Adipose tissue (tissue), 3 donors: Measurements from ENCODE around the gene LTB. TPM values are rescaled to one million over a fixed set of nuclear protein-coding genes. Genes with fewer than 3 reads are reported as not detected.

ENCODE experiments used
- H3K27ac ChIP-seq: one replicate; pipeline ENCODE4 v1.5.1; 2013; ENCODE audit warnings: low read depth, low read length
- WGBS, 3 donors: extraction: QIAGEN DNeasy Blood & Tissue Kit; methylation state at CpG; one replicate each; pipeline ENCODE4 v1.1.7; 2013; 5-methylcytosine and 5-hydroxymethylcytosine counted together
- polyA plus RNA-seq, 3 donors: library from polyadenylated mRNA; stranded (reverse); fragments of 200-250 nt; gene quantifications; one replicate each; pipeline ENCODE4 v1.2.3, GENCODE V29; 2013
- donor health status: healthy with polysubstance abuse.
- donor health status: Bipolar disorder and iron deficiency.
- donor health status: healthy.

LTB gene
- polyA plus RNA-seq, 3 donors = 1.9 to 6.7 (median 5.3) TPM

GRCh38 chr6:31579546-31580437 lies 2.4 kb downstream of the LTB start:
- WGBS, 3 donors = 86 to 92% (median 86%) methylated on average over 8 of the region's 8 CpGs

GRCh38 chr6:31579119-31579505 lies 3.1 kb downstream of the LTB start:
- WGBS, 3 donors = 88 to 98% (median 90%) methylated on average over 3 of the region's 3 CpGs
- no peak overlapping the region for H3K27ac ChIP-seq

More at GRCh38 chr6:31579546-31580437, 2.4 kb downstream of the LTB start:
- no peak overlapping the region for H3K27ac ChIP-seq

DNA sequence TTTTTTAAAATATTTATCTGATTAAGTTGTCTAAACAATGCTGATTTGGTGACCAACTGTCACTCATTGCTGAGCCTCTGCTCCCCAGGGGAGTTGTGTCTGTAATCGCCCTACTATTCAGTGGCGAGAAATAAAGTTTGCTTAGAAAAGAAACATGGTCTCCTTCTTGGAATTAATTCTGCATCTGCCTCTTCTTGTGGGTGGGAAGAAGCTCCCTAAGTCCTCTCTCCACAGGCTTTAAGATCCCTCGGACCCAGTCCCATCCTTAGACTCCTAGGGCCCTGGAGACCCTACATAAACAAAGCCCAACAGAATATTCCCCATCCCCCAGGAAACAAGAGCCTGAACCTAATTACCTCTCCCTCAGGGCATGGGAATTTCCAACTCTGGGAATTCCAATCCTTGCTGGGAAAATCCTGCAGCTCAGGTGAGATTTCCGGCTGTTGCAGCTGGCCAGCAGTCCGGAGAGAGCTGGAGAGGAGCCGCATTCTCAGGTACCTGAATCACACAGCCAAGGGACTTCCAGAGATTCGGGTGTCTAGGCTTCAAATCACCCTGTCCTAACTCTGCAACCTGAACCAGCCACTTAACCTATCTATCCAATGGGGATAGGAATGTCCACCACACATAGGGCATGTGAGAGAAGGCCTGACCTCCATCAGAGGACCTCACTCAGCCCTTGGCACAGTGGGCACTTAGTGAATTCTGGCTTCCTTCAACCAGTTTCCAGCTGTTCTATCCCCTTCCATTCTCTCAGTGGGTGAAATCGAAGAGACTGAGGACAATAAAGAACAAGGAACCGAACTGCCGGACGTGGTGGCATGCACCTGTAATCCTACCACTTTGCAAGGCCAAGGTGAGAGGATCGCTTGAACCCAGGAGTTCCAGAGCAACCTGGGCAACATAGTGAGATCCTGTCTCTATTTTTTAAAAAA lies 3.8 kb downstream of the LTB start:
- no peak overlapping the region for H3K27ac ChIP-seq
- WGBS, 3 donors = 71 to 86% (median 84%) methylated on average over 12 of the region's 12 CpGs

DNA sequence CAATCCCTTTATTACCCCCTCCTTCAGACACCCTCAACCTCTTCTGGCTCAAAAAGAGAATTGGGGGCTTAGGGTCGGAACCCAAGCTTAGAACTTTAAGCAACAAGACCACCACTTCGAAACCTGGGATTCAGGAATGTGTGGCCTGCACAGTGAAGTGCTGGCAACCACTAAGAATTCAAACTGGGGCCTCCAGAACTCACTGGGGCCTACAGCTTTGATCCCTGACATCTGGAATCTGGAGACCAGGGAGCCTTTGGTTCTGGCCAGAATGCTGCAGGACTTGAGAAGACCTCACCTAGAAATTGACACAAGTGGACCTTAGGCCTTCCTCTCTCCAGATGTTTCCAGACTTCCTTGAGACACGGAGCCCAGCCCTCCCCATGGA lies 4.7 kb downstream of the LTB start:
- H3K27ac ChIP-seq = no peak overlapping the region
- 84 to 89% (median 88%) methylated on average over 3 of the region's 3 CpGs for WGBS, 3 donors

GRCh38 chr6:31576897-31577578 lies 5.2 kb downstream of the LTB start:
- H3K27ac ChIP-seq = no peak overlapping the region
- 82 to 87% (median 87%) methylated on average over 18 to 19 of the region's 19 CpGs for WGBS, 3 donors

DNA sequence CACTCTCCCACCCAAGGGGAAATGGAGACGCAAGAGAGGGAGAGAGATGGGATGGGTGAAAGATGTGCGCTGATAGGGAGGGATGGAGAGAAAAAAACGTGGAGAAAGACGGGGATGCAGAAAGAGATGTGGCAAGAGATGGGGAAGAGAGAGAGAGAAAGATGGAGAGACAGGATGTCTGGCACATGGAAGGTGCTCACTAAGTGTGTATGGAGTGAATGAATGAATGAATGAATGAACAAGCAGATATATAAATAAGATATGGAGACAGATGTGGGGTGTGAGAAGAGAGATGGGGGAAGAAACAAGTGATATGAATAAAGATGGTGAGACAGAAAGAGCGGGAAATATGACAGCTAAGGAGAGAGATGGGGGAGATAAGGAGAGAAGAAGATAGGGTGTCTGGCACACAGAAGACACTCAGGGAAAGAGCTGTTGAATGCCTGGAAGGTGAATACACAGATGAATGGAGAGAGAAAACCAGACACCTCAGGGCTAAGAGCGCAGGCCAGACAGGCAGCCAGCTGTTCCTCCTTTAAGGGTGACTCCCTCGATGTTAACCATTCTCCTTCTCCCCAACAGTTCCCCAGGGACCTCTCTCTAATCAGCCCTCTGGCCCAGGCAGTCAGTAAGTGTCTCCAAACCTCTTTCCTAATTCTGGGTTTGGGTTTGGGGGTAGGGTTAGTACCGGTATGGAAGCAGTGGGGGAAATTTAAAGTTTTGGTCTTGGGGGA lies 6.1 kb downstream of the LTB start:
- WGBS, 3 donors = 63 to 76% (median 64%) methylated on average over 8 of the region's 8 CpGs
- H3K27ac ChIP-seq = no peak overlapping the region

- no peak within 1 kb of the TSS for H3K27ac ChIP-seq
- WGBS, 3 donors = 26 to 62% (median 29%) methylated on average over 19 of the region's 19 CpGs
Observed at GRCh38 chr6:31575335-31575901, 6.8 kb downstream of the LTB start, which contains the start of gene TNF. Gene TNF (plus strand): TSS chr6:31575565. CDS start chr6:31575742, 177 bp downstream.

DNA sequence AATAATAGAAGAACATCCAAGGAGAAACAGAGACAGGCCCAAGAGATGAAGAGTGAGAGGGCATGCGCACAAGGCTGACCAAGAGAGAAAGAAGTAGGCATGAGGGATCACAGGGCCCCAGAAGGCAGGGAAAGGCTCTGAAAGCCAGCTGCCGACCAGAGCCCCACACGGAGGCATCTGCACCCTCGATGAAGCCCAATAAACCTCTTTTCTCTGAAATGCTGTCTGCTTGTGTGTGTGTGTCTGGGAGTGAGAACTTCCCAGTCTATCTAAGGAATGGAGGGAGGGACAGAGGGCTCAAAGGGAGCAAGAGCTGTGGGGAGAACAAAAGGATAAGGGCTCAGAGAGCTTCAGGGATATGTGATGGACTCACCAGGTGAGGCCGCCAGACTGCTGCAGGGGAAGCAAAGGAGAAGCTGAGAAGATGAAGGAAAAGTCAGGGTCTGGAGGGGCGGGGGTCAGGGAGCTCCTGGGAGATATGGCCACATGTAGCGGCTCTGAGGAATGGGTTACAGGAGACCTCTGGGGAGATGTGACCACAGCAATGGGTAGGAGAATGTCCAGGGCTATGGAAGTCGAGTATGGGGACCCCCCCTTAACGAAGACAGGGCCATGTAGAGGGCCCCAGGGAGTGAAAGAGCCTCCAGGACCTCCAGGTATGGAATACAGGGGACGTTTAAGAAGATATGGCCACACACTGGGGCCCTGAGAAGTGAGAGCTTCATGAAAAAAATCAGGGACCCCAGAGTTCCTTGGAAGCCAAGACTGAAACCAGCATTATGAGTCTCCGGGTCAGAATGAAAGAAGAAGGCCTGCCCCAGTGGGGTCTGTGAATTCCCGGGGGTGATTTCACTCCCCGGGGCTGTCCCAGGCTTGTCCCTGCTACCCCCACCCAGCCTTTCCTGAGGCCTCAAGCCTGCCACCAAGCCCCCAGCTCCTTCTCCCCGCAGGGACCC lies 7.8 kb downstream of the LTB start:
- H3K27ac ChIP-seq = no peak overlapping the region
- 78 to 87% (median 84%) methylated on average over 14 of the region's 14 CpGs for WGBS, 3 donors

- WGBS, 3 donors = 74 to 91% (median 90%) methylated on average over 9 of the region's 9 CpGs
Observed at GRCh38 chr6:31573239-31574105, 8.8 kb downstream of the LTB start.

GRCh38 chr6:31572041-31572911 lies 9.9 kb downstream of the LTB start, which contains the start of gene LTA:
Gene LTA (plus strand): TSS chr6:31572289. CDS start chr6:31572743, 454 bp downstream.
- 81% methylated on average over 22 to 27 of the region's 27 CpGs for WGBS, 3 donors
- no peak within 1 kb of the TSS for H3K27ac ChIP-seq

More at GRCh38 chr6:31573239-31574105, 8.8 kb downstream of the LTB start:
- no peak overlapping the region for H3K27ac ChIP-seq

DNA sequence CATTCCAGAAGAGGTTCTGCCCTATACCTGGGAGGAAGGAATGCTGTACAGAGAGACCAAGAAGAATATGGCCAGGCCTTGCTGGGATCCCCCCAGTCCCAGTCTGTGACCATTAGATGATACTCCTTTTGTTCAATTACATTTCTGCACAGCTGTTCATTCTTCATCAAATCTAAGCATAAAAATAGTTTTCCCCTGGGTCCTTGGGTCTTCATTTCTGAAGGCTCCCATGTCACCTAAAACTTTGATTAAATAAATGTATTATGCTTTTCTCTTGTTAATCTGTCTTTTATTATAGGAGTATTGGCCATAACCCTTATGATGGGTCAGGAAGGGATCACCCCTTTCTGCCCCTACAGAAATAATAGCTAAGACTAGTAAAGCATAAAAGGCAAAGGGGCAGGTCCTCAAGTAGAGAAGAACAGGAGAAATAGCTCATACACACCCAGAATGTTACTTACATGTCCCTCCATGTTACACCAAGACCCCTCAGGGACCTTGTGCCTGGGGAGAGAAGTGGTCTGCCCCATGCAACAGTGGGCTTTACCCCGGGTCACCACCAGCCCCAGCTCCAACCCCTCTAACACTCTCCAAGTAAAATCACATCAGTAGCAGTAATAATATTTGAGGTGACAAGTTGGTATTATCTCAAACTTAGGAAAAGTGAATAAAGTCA lies 12.2 kb downstream of the LTB start:
- WGBS, 3 donors = 73 to 90% (median 77%) methylated on average over 1 of the region's 1 CpG
- no peak overlapping the region for H3K27ac ChIP-seq

DNA sequence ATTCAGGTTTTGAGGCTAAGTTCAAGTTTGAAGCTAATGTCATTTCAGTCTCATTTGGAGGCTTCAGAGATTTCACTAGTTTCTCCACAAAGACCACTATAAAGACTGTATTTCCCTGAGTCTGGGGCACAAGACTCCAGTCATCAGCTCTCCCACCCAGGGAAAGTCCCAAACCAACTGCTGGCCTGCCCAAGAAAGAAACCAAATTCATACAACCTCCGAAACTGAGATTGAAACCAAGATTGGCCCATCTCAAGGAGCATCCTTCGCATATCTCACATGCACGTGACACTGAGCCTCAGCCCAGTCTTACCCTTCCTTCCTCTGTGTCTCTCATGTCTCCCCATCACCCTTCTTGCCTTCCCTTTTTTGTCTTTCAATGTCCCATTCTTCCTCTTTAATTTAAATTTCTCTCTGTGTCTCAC lies 13.7 kb downstream of the LTB start:
- no peak overlapping the region for H3K27ac ChIP-seq
- 52 to 67% (median 53%) methylated on average over 3 of the region's 3 CpGs for WGBS, 3 donors

DNA sequence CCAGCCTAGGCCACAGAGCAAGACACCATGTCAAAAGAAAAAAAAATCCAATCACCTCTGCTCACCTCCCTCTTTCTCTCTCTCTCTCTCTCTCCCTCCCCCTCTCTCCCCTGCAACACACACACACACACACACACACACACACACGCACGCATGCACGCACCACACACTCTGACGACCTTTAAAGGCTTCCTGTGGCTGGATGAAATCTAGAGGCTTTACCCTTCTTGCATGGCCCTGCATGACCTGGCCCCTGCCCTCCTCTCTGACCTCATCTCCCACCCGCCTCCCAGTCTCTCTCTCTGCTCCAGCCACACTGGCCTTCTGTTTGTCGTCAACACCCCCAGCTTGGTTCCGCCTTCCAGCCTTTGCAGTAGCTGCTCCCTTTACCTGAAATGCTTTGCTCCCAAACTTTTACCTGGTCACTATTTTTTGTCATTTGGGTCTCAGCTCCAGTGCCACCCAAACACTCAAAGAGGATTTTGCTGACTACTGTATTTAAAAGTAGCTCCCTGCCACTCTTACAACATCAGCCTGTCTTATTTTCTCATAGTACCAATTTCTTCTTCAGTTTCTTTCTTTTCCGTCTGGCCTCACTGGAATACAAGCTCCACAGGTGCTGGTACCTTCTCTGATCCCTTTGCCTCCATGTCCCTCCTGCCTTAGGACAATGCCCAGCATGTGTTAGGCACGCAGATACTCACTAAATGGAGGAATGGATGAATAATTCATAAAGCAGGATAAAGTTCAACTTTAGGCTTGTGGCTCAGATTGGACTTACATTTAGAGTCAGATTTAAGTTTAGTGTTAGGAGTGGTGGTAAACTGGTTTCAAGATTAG lies 14.5 kb downstream of the LTB start:
- WGBS, 3 donors = 47 to 58% (median 49%) methylated on average over 9 of the region's 9 CpGs
- no peak overlapping the region for H3K27ac ChIP-seq
